Hematopoietic multipotent progenitor cell treated with erythropoietin and hydrocortisone succinate and interleukin-3 and kit ligand, for 15 days (in vitro differentiated cells): ENCODE data around the gene SPATS1.

Experiments used
- DNase-seq: peaks from one replicate; pipeline ENCODE4 v3.0.0-alpha.2; 2015; ENCODE audit warnings: low spot score

SPATS1 gene, protein sequence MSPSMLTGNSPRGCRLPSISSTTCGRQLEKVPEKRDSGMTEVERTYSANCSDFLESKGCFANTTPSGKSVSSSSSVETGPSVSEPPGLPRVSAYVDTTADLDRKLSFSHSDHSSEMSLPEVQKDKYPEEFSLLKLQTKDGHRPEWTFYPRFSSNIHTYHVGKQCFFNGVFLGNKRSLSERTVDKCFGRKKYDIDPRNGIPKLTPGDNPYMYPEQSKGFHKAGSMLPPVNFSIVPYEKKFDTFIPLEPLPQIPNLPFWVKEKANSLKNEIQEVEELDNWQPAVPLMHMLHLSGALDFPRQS

DNA sequence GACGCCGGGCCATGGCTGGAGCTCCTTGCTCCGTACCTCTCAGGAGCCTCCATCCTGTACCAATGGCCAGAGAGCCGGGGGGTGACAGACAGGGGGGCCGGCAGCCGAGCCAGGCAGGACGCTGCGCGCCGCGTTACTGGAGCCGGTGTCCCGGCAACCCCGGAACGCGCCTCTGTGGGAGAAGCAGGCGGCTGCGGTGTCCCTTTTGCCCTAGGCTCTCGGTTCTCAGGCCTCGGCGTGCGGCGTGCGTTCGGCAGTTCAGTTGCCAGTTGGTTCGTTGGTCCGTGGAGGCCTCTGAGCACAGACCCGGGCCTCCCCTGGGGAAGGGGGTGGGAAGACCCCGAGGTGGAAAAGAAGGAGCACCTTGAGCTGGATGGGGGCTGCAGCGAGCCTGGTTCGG is at the start of gene SPATS1:
SPATS1 (plus strand) TSS at position 162 of the 400 bp plus-strand sequence. CDS start 446 bp downstream, outside the sequence.
- DNase-seq, result no peak

DNA sequence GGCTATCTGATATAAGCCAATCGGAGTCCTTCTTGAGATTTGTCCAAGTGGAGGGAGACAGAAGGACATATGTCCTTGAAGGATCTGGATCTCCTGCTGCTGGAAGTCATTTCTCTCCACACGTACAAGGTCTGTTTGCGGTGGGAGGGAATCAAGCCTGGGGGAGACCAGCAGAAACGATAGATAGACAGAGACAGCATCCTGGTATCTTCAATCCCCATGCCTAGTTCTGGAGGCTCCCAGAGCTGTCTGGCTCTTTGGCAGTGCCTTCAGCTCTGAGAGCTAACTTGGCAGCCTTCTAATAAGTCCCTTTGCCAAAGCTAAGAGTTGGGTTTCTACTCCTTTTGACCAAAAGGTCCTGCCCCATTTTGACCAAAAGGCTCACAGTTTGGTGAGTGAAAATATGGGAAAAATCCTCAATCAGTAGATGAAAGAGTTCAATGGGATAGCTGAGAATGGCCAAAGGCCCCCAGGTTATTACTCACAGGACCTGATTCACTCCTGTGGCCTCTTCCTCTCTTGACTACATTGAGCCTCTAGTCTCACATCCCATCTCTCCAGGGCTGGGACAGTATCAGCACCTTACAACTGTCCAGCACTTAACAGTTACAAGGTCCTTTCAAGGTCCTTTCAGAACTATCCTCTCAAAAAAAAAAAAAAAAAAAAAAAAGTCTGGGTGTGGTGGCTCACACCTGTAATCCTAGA is 49.6 kb upstream of the SPATS1 start:
- DNase-seq, result no peak

DNA sequence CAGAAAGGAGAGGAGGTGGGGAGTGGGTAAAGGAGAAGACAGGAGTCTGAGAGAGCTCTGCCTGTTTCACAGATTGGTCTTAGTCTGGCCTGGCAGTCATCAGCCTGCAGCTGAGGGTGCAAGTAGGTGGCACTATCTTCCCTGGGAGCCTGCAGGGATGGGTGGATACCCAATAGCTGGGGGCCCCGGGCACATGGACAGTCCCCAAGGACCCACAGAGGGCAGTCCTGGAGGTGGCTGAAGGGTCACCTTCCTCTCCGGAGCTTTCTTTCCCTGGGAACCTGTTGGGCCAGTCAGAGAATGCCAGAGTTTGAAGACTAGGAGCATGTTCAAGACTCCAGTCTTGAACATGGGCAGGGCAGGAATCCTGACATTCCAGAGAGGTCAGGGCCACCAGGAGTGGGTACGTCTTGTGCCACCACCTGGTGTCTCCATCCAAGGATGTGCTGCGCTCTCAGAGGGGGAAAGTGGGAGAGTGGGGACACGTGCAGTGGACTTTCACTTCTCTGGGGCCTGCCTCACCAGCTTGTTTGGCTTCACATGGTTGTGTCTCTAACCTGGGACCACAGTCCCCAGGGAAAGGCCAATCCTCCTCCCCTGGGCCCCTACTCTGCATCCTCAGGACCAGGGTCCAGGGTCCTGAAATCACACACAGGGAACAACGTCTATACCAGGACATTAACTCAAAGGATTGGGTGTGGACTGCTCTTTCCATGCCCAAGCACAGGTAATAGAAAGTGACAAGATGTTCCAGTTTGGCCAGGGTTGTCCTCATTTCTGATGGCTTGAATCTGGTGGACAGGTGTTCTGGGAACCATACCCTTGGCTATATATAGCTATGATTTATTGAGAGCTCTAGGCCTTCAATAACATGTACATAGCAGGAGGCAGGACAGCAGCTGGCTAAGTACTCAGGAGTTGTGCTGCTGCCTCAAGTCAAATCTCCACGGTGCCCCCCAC is 47.3 kb upstream of the SPATS1 start:
- DNase-seq, result no peak

DNA sequence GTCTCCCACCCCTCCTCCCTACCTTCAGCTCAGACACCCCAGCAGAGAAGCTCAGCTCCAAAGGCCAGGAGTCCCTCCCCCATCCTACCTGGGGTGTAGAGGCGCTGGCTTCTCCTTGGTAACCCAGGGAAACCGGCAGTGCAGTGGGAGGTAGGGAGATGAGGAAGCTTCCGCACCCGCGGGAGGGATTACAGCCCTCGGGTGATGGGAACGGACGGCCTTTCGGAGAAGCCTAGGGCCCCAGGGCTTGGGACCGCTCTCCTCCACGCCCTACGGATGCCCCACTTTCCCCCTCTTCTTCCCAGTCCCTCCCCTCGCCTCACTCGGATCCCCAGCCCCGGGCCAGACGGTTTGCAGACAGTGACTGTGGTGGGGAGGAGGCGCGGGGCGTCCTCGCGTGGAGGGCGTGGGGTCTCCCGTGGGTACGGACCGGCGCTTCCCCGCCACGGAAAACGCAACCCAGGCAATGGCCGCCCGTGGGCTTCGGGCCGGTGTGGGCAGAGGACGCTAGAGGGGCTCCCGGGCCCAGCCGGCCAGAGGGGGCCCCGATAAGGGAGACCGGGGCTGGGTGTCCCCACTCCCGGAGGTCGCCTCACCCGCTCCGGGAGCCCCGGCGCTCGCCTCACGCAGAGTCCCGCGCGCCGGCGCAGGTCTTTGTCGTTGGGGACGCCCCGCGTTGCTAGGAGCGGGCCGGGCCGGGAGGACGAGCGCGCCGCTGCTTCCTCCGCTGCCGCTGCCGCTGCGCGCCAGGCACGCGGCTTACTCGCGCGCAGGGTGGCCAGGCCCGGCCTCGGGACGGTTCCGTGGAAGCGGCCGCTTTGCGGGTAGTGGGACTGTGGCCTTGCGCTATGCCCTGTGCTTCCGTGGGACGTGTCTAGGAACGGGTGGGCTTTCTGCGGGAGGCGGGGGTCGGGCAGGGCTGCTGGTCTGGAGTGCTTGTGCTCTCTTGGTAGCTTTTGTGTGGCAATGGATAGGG is 45.1 kb upstream of the SPATS1 start:
- no peak for DNase-seq

DNA sequence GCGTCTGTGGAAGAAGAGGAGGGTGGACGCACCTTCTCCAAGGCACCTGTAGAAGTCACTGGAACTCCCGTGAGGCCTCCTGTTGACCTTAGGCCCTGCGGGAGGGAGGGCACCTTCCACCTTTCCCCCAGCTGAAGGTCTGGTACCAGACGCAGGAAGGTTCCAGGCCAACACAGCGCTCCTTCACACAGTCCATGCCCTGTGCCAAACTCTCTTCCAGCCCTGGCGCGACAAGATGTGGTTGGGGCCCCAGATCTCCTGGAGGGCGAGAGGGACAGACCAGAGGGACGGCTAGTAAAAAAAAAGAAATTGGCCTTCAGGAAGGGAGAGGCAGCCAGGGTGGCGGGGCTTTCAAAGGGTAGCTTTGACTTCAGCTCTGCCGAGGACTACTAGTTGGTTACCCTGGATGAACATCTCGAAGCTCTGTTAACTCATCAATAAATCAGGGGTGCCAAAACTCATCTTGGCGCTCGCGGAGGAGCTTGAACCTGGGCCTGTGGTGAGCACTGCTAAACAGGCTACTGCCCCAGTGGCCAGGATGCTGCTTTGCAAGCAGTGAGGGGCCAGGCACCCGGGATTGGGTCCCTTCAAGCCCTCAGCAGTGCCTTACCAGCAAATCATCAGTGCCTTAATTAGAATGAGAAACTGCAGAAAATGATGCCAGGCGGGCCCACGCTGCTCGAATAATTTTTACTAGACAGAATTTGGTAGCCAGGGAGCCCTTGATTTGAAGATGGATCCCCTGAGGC is 44.2 kb upstream of the SPATS1 start:
- DNase-seq, result no peak

DNA sequence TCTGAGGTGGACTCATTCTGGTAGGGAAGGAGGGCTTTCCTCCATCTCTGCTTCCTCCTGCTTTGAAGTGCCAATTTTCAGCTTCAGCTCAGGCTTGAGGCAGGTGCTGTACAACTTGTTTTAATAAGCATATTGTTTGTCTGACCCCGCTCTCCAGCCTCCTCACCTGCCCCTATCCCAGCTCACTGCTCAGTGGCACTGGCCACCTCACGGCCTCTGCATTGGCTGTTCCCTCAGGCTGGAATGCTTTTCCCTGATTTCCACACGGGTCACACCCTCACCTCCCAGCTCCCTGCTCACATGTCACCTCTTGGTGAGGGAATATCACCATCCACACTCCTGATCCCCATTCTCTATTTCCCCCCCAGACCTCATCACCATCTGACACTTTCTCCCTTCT is 43.6 kb upstream of the SPATS1 start:
- no peak for DNase-seq

DNA sequence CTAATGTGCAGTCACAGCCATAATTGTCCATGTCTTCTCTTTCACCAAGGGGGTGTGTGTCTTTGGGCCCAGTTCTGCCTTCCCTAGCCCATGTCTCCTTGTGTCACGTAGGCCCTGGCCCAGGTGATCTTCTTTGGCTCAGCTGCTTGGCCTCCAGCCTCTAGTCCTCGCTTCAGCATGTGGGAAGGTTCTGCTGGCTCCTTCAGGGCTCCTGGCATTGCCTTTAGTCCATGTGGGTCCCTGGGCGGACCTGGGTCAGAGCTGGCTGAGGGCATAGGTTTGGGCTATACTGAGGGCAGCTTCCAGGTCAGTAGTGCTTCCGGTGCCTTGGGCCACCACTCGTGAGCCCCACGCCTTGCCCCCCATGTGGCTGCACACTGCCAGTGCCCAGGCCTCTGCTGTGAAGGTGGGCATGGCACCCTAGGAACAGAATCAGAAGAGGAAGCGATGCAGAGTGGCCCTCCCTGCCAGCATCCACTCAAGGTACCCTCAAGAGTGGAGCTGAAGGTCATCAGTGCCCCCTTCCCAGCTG is 42.1 kb upstream of the SPATS1 start:
- no peak for DNase-seq

DNA sequence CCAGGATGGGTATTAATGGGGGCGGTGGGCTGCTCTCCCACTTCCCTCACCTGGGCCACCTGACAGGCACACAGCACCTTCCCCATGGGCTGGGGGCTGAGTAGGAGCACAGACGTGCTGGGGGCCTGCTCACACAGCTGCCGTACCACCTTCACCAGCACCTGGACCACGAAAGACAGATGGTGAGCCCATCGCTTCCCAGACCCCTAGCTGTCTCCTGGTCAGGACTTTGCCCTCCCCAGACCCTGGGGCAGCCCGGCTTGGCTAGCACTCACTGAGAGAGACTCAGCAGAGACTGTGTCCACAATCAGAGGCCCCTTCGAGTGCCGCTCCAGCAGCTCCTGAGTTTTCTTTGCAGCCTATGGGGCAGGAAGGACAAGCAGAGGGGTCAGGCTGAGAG is 41.3 kb upstream of the SPATS1 start:
- DNase-seq, result no peak

DNA sequence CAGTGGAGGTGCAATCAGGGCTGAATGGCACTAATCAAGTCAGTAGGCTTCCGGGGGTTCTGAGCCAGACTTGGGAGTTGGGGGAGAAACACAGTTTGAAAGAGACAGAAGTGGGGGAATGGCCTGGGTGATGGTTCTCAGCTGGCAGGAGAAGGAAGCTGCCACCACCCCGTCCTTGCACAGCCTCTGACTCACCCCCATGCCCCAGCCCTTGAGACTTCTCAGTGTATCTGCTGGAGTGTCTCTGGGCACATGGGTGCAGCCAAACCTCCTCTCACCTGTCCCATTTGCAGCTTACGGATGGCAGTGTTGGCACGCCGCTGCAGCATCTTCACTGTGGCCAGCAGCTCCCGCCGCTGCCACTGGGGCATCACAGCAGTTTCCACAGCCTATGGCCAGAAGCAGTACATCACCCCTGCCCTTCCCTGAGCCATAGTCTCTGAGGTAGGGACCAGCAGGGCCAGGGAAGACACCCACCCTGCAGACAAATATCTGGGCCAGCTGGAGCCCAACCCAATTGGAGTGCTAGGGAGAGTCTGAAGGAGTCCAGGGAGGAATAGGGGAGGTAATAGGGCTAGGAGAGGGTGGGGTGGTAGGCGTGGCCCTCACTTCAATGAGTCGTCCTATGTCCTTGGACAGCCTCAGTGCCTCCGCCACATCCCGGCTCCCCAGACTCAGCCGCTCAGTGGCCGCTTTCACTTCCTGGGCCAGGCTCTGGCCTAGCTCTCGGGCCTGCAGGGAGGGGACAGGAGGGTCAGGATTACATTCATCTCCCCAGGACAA is 40.5 kb upstream of the SPATS1 start:
- no peak for DNase-seq

DNA sequence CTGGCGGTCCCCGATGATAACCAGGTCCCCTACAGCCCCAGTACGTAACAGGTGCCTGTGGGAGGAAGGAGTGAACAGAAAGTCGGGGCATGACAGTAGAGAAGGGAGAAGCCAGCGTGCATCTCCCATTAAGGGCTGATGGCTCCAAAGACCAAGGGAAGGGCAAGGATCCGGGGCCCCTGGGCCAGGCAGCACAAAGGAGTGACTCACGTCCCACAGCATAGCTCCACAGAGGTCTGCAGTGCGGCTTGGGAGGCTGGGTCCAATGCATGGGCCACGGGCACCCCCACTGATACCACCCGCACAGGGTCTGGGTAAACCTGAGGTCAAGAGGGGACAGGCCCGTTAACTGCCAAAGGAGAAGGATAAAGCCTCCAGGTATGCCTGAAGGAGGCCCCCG is 39.6 kb upstream of the SPATS1 start:
- DNase-seq, result no peak

DNA sequence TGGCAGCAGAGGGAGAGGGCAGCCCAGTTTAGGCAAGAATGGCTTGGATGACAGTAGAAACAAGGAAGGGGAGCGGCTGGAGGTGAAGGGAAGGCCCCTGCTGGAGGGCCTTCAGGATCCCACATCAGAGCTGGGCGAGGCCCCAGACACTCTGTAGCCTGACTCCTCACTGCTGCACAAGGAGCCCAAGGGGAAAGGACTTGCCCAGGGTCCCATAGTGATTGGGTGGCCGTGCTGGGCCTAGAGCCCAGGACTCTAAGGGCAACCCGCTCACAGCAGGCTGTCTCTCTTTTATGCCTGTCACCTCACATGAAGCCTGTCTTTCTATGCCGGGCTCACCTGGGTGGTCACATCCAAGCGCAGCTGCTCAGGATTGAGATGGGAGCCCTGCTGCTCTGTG is 38.6 kb upstream of the SPATS1 start:
- DNase-seq, result no peak

DNA sequence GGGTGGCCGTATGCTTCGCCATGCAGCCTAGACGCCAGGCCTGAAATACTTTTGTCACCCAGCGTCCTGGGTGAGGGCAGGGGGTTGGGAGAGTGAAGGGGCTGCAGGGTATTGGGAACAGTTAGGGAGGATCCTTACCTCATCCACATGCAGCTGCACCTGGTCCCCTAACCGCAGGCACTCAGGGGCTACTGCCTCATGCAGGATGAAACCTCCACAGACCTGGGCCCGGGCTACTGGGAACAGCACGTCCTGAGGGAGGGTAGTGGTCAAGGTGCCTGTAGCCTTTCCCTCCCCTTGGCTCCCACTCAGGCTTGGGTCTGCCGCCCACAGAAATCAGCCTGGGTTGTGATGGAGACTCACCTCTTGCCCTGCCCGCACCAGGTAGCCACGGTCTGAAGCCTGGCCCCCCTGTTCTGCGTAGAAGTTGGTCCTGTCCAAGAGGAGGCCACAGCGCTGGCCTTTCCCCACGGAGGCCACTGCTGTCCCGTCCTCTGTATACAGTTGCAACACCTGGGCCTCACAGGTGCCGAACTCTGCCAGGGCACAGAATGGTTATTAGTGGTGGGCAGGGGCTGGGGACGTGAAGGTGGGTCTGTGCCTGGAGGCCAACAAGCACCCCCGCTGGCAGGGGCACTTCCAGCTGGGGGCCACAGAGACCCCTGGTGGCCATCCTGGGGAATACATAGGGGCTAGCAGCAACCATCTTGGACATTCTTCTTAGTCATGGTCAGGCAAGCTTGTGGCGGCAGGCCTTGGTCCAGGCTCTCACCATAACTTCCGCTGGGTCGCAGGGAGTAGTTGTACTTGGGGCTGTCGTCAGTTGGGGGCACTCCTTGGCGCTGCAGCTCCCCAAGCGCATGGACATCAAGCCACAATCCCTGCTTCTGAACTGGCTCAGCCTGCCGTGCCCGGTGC is 37.9 kb upstream of the SPATS1 start:
- peak; percentile 54 for DNase-seq

DNA sequence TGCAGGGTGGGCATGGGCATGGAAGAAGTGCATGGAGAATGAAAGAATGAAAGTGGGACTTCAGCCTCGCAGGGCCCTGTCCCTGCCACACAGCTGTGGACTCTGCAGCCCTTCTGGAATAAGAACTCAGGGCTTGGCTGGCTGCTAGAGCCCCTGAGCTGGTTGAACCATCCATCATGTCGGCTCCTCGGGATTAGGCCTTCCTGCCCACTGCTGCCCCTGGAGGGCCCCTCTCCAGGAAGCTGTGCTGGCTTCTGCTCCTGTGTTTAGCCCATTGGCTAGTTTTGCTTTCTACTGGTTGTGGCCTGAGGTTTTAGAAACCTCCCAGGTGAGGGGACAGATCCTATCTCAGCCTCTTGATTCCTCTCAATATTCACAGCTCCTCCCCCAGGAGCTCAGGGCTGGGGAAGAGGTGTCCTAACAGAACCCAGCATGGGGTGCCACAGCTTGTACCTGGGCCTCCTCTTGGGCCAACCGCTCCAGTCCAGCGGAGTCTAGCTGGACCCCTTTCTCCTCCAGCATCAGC is 37.2 kb upstream of the SPATS1 start:
- no peak for DNase-seq

DNA sequence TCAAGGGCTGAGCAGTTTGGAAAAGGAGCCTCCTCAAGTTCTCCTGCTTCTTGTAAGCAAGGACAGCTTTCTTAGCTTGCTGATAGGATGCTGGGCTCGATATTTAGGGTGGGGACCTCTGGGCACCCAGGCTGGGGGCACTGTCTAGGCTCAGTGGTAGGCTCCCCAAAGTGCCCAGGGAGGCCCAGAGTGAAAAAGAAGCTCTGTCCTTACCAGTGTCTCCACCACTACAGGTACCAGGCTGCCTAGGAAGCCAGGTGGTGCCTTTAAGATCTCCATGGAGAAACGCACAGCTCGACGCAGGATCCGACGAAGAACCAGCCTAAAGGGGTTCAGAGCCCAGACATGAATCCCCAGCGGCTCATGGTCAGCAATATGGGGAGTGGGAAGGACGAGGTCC is 35.7 kb upstream of the SPATS1 start:
- no peak for DNase-seq

DNA sequence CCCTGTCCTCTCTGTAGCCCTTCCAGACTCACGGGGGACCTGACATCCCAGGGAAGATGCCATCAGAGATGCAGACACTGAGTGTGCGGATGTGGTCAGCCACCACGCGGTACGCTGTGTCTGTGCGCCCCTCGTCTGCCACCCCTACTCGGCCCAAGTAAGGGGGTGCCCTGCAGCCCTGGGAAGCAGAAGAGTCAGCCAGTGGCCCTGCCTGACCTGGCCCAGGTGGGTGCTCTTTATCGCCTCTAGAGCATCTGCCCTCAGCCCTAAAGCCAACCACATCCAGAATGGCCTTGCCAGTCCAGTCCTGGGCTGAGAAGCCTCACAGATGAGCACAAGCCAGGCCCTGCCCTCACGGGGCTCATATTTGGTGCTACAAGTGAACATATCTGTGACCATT is 35.2 kb upstream of the SPATS1 start:
- no peak for DNase-seq

DNA sequence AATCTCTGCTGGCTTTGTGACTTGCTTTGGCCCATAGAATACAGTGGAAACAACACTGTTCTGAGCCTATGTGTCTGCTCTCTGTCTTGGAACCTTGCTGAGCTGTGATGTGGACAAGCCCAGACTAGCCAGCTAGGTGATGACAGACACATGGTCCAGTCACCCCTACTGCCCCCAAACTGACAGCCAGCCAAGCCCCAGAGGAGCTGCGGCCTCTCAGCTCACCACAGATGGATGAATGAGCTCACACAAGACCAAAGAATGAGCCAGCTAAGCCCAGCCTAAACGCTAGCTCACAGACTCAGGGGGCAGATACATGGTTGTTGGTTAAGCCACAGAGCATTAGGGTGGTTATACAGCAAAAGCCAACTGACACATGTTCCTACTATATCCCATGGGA is 33.4 kb upstream of the SPATS1 start:
- no peak for DNase-seq

DNA sequence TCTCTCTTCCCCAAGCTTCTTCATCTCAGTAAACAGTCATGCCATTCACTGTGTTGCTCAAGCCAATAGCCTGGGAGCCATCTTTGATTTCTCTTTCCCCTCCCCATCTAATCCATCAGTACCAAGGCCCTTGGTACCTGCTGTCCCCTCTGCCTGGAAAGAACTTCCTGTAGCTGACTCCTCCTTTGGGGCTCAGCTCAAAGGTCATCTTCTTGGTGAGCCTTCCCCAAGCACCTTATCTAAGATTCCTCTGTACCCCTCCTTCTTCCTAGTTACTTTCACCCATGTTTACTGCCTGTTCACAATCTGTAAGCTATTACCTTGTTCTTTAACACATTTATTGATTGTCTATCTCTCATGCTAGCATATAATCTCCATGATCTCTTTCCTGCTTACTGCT is 32.8 kb upstream of the SPATS1 start:
- DNase-seq, result no peak

DNA sequence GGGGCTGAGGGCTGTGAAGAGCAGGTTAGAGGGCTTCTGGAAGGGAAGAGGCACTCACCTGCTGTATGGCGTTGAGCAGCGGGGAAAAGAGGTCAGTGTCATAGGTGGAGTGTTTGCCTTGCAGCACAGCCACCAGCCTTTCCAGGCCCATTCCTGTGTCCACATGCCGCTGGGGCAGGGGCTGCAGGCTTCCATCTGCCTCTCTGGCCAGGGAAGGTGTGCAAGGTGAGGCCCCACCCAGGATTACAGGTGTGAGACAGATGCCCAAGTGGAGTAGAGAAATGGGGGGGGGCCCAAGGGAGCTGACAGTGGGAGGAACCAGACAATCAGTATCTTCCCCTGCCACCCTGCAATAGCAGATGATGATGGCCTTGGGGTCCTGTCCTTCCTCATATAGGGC is 32.2 kb upstream of the SPATS1 start:
- no peak for DNase-seq
